Endothelial cell of coronary artery (primary cell): Measurements from ENCODE around the gene CEP131. TPM values are rescaled to one million over a fixed set of nuclear protein-coding genes. Genes with fewer than 3 reads are reported as not detected.

Source experiments
- total RNA-seq: library from RNA; depleted of rRNA; stranded (reverse); fragments of >200 nt; gene quantifications from 2 replicates; pipeline ENCODE4 v1.2.3, GENCODE V29; 2014

CEP131 gene
- total RNA-seq: 14.4 and 16.6 TPM in 2 replicates

GRCh38 chr17:81222906-81223761 lies at the start of gene CEP131:
TSS of gene CEP131 (minus strand) at chr17:81222965. CDS start at chr17:81220056, 2,909 bp downstream.

GRCh38 chr17:81238815-81239713 lies 16.3 kb upstream of the CEP131 start, which contains the start of the genes NDUFAF8 and TEPSIN:
TSS of gene NDUFAF8 (plus strand) at chr17:81239318. CDS start at chr17:81239364, 46 bp downstream.
TSS of gene TEPSIN (minus strand) at chr17:81239055. CDS start at chr17:81239033, 22 bp downstream.

GRCh38 chr17:81166033-81166492 lies 56.7 kb downstream of the CEP131 start, which contains the start of gene AATK:
TSS of gene AATK (minus strand) at chr17:81166221. CDS start at chr17:81165992, 229 bp downstream.

GRCh38 chr17:81165246-81166032 lies 57.3 kb downstream of the CEP131 start, which contains the start of gene PVALEF:
TSS of gene PVALEF (plus strand) at chr17:81165507. CDS start at chr17:81181227, 15,720 bp downstream.

Other genes starting within 250 kb of the CEP131 start
- gene CHMP6, start 231.1 kb downstream of the CEP131 start, total RNA-seq: 16.8 and 17.0 TPM in 2 replicates
- gene BAIAP2, start 187.8 kb downstream of the CEP131 start, total RNA-seq: 6.0 TPM in 2 replicates
- not detected in 2 replicates for gene PVALEF, start 57.5 kb downstream of the CEP131 start, total RNA-seq
- gene AATK, start 56.7 kb downstream of the CEP131 start, total RNA-seq: 2.4 TPM in 2 replicates
- gene TEPSIN, start 16.1 kb upstream of the CEP131 start, total RNA-seq: 10.2 and 17.9 TPM in 2 replicates
- 36.5 and 64.5 TPM in 2 replicates for gene NDUFAF8, start 16.4 kb upstream of the CEP131 start, total RNA-seq
- 54.8 and 64.0 TPM in 2 replicates for gene SLC38A10, start 72.3 kb upstream of the CEP131 start, total RNA-seq
- gene BAHCC1, start 172.5 kb upstream of the CEP131 start, total RNA-seq: 2.4 and 5.6 TPM in 2 replicates